GM15510 (cell line): Measurements from ENCODE around the gene ARID1A.

Experiments used
- POLR2A ChIP-seq: IDR thresholded peaks from 3 replicates; pipeline ENCODE4 v1.6.1; 2011; ENCODE audit warnings: borderline replicate concordance; ENCODE audit not compliant: insufficient read length; ENCODE audit errors: extremely low read depth

Gene ARID1A

DNA sequence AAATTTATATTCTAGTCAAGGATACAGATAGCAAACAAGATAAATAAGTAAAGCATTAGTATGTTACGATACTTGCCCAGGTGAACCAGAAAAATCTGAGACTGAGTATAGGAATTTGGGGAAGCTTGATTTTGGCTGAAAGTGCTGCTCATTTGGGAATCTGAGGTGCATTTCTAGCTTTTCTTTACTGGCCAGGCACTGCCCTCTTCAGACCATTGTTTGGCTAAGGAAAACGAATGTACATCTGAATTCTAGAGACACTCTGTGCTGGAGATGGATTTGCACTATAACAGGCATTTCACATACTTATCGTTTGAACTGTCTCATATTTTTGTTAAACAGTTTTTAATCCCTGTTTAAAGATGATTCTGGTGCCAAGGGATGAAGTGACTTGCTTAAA, 23.4 kb downstream of the ARID1A start:
- no peak for TF ChIP-seq POLR2A

GRCh38 chr1:26721669-26722355, 26.0 kb downstream of the ARID1A start:
- TF ChIP-seq POLR2A = no peak

DNA sequence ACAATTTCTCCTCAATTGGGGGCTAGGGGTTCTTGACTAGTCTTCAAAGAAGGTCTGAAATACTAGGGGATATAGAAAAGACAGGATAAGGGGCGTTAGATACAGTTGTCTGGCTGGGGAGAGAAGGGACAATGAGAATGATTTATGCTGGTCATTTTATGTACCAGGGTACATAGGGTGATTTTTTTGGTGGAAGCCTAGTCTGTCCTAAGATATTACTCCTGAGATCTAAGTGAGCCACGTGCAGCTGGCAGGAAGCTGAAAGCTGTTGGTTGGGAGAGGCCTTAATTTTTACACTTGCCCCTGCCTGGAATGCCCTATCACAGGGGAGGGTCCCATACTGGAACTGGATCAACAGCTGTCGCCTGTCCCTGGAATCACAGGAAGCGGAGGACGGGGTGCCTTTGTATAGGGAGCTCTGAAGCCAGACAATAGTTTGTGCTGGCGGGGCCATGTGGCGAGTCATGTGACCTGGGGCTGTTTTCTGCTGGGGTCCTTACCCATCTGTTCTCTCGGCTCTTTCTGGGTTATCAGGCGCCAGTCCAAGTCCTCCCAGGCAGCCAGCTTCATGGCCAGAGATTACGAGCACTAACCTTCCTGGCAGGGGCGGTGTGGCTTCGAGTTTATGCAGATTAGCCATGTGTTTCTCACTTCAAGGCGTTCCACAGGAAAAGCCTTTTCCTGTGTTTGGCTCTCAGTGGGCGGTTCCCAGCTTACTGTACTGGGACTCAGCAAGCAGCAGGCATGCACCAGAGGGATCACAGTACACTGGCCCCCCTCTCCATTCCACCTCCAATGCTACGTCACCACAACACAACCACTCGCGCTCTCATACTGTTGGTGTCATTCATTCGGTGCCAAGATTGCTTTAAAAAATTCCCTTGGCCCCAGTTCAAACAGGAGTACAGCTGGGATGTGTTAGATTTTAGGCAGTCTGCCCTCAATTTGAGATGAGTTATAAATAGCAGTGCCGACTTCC, 27.5 kb downstream of the ARID1A start:
- TF ChIP-seq POLR2A = no peak

DNA sequence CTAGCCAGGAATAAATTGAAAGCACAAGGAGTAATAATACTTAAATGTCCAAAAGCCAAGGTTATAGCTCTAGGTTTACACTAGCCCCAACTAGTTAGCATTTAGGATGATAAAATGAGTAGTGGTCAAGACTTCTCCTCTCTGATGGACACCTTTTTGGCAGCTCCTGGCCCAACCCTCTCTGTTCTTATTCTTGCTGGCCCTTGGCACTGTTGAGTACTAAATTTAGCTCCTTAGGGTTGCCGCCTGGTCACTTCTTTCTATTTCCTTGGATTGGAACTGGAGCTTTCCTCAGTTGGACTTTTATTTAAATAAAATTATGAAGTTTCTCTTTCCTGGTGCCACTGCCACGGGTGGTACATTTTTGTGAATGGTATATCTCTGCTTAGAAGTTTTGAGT, 28.3 kb downstream of the ARID1A start:
- no peak for TF ChIP-seq POLR2A

GRCh38 chr1:26724926-26725325, 29.1 kb downstream of the ARID1A start:
- no peak for TF ChIP-seq POLR2A

DNA sequence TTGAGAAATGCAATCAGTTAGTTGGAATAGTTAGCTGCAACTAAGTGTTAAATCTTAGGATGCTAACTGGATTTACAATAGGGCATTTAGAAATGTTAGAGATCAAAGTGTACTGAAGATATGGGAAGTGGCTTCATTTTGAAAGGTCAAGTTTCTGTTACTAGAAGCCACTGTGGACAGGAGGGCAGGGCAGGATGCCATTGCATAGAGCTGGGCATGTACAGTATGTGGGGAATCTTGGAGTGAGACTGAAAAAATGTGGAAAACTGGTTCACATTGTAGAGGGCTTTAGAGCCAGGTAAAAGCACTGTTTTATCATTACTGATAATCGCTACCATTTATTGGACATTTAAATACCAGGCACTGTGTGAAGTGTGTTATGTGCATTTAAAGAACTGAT, 31.0 kb downstream of the ARID1A start:
- TF ChIP-seq POLR2A = no peak

DNA sequence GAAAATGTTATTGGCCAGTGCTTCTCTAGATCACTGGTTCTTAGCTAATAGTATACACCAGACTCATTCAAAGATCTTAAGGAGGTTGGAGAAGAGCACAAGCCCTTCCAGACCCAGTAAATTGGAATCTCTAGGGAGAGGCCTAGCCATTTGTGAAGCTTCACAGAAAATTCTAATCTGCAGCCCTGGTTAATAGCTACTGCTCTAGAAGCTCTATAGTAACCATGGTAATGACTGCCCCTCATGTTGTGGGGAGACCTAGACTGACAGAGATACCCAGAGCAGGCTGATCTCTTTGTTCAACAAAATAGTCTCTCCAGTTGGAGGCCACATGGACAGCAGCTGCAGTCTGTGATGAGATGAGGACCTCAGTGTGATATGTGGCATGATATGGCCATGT, 31.7 kb downstream of the ARID1A start:
- no peak for TF ChIP-seq POLR2A

- TF ChIP-seq POLR2A = no peak
Measured at GRCh38 chr1:26728645-26729044, 32.8 kb downstream of the ARID1A start.

DNA sequence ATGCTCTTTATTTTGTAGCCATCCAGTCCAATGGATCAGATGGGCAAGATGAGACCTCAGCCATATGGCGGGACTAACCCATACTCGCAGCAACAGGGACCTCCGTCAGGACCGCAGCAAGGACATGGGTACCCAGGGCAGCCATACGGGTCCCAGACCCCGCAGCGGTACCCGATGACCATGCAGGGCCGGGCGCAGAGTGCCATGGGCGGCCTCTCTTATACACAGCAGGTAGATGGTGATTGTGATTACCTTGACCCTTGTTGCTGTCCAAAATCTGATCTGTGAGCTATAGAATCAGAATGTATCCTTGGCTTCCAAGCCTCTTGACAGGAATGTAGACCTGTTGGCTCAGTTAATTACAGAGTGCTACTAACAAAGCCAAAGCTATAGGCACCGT, 33.8 kb downstream of the ARID1A start:
- no peak for TF ChIP-seq POLR2A

GRCh38 chr1:26730695-26731094, 34.9 kb downstream of the ARID1A start:
- TF ChIP-seq POLR2A = no peak

DNA sequence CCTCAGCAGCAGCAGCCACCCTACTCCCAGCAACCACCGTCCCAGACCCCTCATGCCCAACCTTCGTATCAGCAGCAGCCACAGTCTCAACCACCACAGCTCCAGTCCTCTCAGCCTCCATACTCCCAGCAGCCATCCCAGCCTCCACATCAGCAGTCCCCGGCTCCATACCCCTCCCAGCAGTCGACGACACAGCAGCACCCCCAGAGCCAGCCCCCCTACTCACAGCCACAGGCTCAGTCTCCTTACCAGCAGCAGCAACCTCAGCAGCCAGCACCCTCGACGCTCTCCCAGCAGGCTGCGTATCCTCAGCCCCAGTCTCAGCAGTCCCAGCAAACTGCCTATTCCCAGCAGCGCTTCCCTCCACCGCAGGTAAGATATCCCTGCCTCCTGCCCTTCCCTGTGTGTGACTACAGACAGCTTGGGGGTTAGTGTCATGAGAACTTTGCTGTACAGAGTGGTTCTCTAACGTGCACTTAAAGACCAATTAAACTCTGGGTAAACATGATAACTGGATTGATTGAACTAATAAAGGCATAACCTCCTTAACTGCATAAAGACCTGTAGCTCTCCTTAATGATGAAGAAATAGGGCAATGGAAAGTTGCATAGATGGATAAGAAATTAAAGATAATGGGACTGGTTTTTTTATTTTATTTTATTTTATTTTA, 35.6 kb downstream of the ARID1A start:
- no peak for TF ChIP-seq POLR2A

DNA sequence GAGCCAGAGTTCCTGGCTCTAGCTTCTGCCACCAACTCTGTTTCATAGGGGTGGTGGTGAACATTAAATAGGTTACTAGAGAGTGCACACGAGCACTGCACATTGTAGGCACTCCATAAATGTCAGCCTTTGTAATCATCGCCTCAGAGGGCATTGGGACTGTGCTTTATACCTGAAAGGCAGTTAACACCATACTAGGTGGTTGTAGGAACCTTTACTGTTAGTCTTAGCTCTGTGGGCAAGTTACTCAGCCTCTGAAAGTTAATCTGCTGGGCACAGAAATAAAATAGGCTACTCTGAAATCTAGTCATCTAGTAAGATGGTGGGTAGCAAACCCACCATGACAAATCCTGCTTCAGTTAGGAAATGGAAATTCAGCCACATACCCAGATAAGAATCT, 37.6 kb downstream of the ARID1A start:
- TF ChIP-seq POLR2A = no peak

DNA sequence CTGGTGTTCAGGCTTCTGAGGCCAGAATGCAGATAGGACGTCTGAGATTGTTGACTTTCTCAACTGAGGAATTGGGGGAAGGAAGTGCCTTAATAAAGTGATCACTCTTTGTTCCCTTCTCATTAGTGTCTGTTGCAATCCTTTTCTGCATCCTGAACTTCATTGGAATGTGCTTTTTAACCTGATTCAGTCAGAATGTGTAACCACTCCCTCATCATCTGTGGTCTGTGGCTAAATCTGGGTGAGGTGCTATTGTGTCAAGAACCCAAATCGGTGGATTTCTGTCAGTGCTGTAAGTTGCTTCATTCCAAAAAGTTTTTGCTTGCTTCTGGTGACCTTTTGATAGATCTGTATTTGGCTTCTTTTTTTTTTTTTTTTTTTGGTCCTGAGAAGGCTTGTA, 38.2 kb downstream of the ARID1A start:
- TF ChIP-seq POLR2A = no peak

GRCh38 chr1:26734501-26735058, 38.8 kb downstream of the ARID1A start:
- TF ChIP-seq POLR2A = no peak
